ENCODE data around the gene THBS2. TPM values are rescaled to one million over a fixed set of nuclear protein-coding genes. Genes with fewer than 3 reads are reported as not detected.
"Not testable (repeated sequence)": the region's sequence is repeated elsewhere in the genome, so short reads cannot be mapped to it uniquely, and the experiment has no call there.

THBS2 gene
- total and polyA plus RNA-seq, 4 donors = 5.5 to 35.4 (median 24.1) TPM

DNA sequence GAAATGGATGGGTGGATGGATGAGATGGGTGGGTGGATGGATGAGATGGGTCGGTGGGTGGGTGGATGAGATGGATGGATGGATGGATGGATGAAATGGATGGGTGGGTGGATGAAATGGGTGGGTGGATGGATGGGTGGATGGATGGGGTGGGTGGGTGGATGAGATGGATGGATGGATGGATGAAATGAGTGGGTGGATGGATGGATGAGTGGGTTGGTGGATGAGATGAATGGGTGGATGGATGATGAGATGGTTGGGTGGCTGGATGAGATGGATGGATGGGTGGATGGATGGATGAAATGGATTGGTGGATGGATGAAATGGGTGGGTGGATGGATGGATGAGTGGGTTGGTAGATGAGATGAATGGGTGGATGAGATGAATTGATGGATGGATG is 35.7 kb downstream of the THBS2 start:
- Histone ChIP-seq H3K36me3 (ENCODE audit: control insufficient read depth in 4 of 4, insufficient read depth in 4 of 4, low read length in 4 of 4) (no peaks in the 10 kb centered on the region), H3K27me3 (ENCODE audit: control insufficient read depth in 3 of 3, insufficient read depth in 3 of 3, low read length in 2 of 3) (no peaks in the 10 kb centered on the region), H3K27ac (ENCODE audit: low read depth in 1 of 2, low read length in 1 of 2) (no peak overlapping the region), H3K4me3 (no peak overlapping the region), H3K9ac (ENCODE audit: insufficient read depth in 1 of 2, low read length in 2 of 2) (no peak overlapping the region), H3K4me1 (ENCODE audit: control insufficient read depth in 5 of 5, insufficient read depth in 5 of 5, low read length in 5 of 5) (peaks cover 0 to 32% (median 10%) of the 10 kb centered on the region in 5 donors), H3K9me3 (ENCODE audit: control insufficient read depth in 4 of 4, insufficient read depth in 3 of 4, low read length in 3 of 4) (peaks cover 0 to 4% (median 0%) of the 10 kb centered on the region in 4 donors)
- ATAC-seq (ENCODE audit: insufficient read depth, low FRiP score) = no peak
- no peak for DNase-seq
- TF ChIP-seq CTCF (IDR thresholded peaks at IDR 0.05; ENCODE audit: control extremely low read depth, extremely low read depth) = no peak
- WGBS, 2 donors = 95 to 98% methylated on average over 1 of the region's 1 CpG

DNA sequence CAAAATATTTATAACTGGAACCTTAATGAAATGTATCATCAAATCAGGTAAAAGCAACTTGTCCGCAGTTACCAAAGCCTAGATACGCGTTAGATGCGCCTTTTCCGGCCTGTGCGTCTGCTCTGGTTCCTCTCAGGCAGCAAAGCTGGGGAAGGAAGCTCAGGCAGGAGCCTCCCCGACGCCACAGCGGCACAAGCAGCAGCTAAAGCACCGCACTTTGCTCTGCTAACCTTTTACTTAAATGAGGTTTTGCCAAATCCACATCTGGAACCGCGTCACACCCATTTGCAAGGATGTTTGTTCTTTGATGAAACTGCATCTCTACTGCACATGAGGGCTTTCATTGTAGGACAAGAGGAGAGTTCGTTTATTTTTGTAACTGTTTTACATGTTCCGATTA is 36.8 kb downstream of the THBS2 start:
- no peaks in the 10 kb centered on the region for H3K9me3 ChIP-seq (ENCODE audit: control insufficient read depth in 4 of 4, insufficient read depth in 3 of 4, low read length in 3 of 4)
- H3K27me3 ChIP-seq (ENCODE audit: control insufficient read depth in 3 of 3, insufficient read depth in 3 of 3, low read length in 2 of 3) = no peaks in the 10 kb centered on the region
- no peak overlapping the region for H3K9ac ChIP-seq (ENCODE audit: insufficient read depth in 1 of 2, low read length in 2 of 2)
- peaks cover 0 to 38% (median 10%) of the 10 kb centered on the region in 5 donors for H3K4me1 ChIP-seq (ENCODE audit: control insufficient read depth in 5 of 5, insufficient read depth in 5 of 5, low read length in 5 of 5)
- no peaks in the 10 kb centered on the region for H3K36me3 ChIP-seq (ENCODE audit: control insufficient read depth in 4 of 4, insufficient read depth in 4 of 4, low read length in 4 of 4)
- H3K27ac ChIP-seq (ENCODE audit: low read depth in 1 of 2, low read length in 1 of 2) = no peak overlapping the region
- 89 to 96% methylated on average over 14 of the region's 14 CpGs for WGBS, 2 donors
- ATAC-seq (ENCODE audit: insufficient read depth, low FRiP score) (no peak), DNase-seq (no peak)
- no peak for TF ChIP-seq CTCF (IDR thresholded peaks at IDR 0.05; ENCODE audit: control extremely low read depth, extremely low read depth)
- H3K4me3 ChIP-seq = no peak overlapping the region

GRCh38 chr6:169215201-169215681 is 38.4 kb downstream of the THBS2 start:
- H3K9me3 ChIP-seq (ENCODE audit: control insufficient read depth in 4 of 4, insufficient read depth in 3 of 4, low read length in 3 of 4) = no peaks in the 10 kb centered on the region
- H3K4me1 ChIP-seq (ENCODE audit: control insufficient read depth in 5 of 5, insufficient read depth in 5 of 5, low read length in 5 of 5) = peaks cover 0 to 38% (median 10%) of the 10 kb centered on the region in 5 donors
- WGBS, 2 donors = 59 to 65% methylated on average over 12 of the region's 12 CpGs
- H3K36me3 ChIP-seq (ENCODE audit: control insufficient read depth in 4 of 4, insufficient read depth in 4 of 4, low read length in 4 of 4) = no peaks in the 10 kb centered on the region
- DNase-seq = no peak
- H3K27ac ChIP-seq (ENCODE audit: low read depth in 1 of 2, low read length in 1 of 2) = peak overlapping the region; percentile 58 to 80
- no peak overlapping the region for H3K9ac ChIP-seq (ENCODE audit: insufficient read depth in 1 of 2, low read length in 2 of 2)
- no peak for ATAC-seq (ENCODE audit: insufficient read depth, low FRiP score)
- H3K4me3 ChIP-seq = no peak overlapping the region
- H3K27me3 ChIP-seq (ENCODE audit: control insufficient read depth in 3 of 3, insufficient read depth in 3 of 3, low read length in 2 of 3) = no peaks in the 10 kb centered on the region
- TF ChIP-seq CTCF (IDR thresholded peaks at IDR 0.05; ENCODE audit: control extremely low read depth, extremely low read depth) = no peak

- 31 to 41% methylated on average over 3 of the region's 3 CpGs for WGBS, 2 donors
- peak; percentile 41 to 91 (median 71) for DNase-seq
- H3K4me1 ChIP-seq (ENCODE audit: control insufficient read depth in 5 of 5, insufficient read depth in 5 of 5, low read length in 5 of 5) = peaks cover 0 to 38% (median 10%) of the 10 kb centered on the region in 5 donors
- H3K9ac ChIP-seq (ENCODE audit: insufficient read depth in 1 of 2, low read length in 2 of 2); H3K36me3 ChIP-seq (ENCODE audit: control insufficient read depth in 4 of 4, insufficient read depth in 4 of 4, low read length in 4 of 4); H3K27me3 ChIP-seq (ENCODE audit: control insufficient read depth in 3 of 3, insufficient read depth in 3 of 3, low read length in 2 of 3); H3K4me3 ChIP-seq; H3K9me3 ChIP-seq (ENCODE audit: control insufficient read depth in 4 of 4, insufficient read depth in 3 of 4, low read length in 3 of 4); ATAC-seq (ENCODE audit: insufficient read depth, low FRiP score): not testable (repeated sequence)
- peak overlapping the region; percentile 58 to 80 for H3K27ac ChIP-seq (ENCODE audit: low read depth in 1 of 2, low read length in 1 of 2)
These were observed 38.9 kb downstream of the THBS2 start for GRCh38 chr6:169214789-169215188.

Data from lung (tissue), 12 donors.